GM12878 (cell line): Measurements from ENCODE around the gene SLC49A4. TPM values are rescaled to one million over a fixed set of nuclear protein-coding genes. Genes with fewer than 3 reads are reported as not detected.

Experiments
- ATAC-seq: fragments of 200-7000 bp; cut with Tn5 transposase; 3 replicates; pipeline ENCODE4 v1.9.1; 2020; ENCODE audit warnings: mild to moderate bottlenecking, moderate library complexity
- BruUV-seq: library from RNA; stranded (reverse); fragments of 400-500 nt; replicated peaks from 2 replicates; lab custom pipeline; 2021; lab: Mats Ljungman, UMichigan
- CTCF ChIA-PET: fragments of 300-600 bp; sonication (Branson Sonifier 250); formaldehyde crosslinking; extraction: SDS; loops from one replicate; lab custom pipeline; 2021; ENCODE audit warnings: inconsistent platforms; lab: Yijun Ruan, JAX
- POLR2A ChIA-PET: fragments of 350-600 bp; formaldehyde crosslinking; extraction: SDS; loops from one replicate; lab custom pipeline; 2021; ENCODE audit warnings: inconsistent platforms; lab: Charles Lee
- RAD21 ChIA-PET: fragments of 300-600 bp; sonication (Branson Sonifier 250); formaldehyde crosslinking; loops from one replicate; lab custom pipeline; 2023; ENCODE audit warnings: antibody characterized with exemption; ENCODE audit not compliant: unreplicated experiment; lab: Charles Lee
- SMC1A ChIA-PET: fragments of 300-600 bp; sonication (Branson Sonifier 250); formaldehyde crosslinking; loops from one replicate; lab custom pipeline; 2023; ENCODE audit not compliant: unreplicated experiment, uncharacterized antibody; lab: Charles Lee
- DNase-seq: peaks from one replicate; pipeline ENCODE4 v3.0.0-alpha.2; 2011; ENCODE audit warnings: low read depth, low spot score
- FAIRE-seq: peaks from 3 replicates; lab custom pipeline; 2011; peaks lifted over from hg19 to GRCh38; lab: Jason Lieb, UNC
- H2AFZ ChIP-seq: 2 replicates; pipeline ENCODE4 v1.6.0; 2011; ENCODE audit warnings: low read depth, low read length, control low read depth; ENCODE audit not compliant: control insufficient read depth
- H3K27ac ChIP-seq: 2 replicates; pipeline ENCODE4 v1.5.1; 2011; ENCODE audit warnings: control low read depth; ENCODE audit not compliant: control insufficient read depth, insufficient read depth
- H3K27me3 ChIP-seq, 2 experiments: replicated peaks in 1 of 2; 2 replicates each; pipeline versions ENCODE4 v1.6.0 to v1.6.1; 2011; ENCODE audit warnings: low read length in 1 of 2; ENCODE audit not compliant: control insufficient read depth in 2 of 2, insufficient read depth in 2 of 2
- H3K36me3 ChIP-seq, 2 experiments: 2 replicates each; pipeline ENCODE4 v1.5.1; 2011; ENCODE audit warnings: low read length in 1 of 2; ENCODE audit not compliant: control insufficient read depth in 2 of 2, insufficient read depth in 2 of 2
- H3K4me1 ChIP-seq: 2 replicates; pipeline ENCODE4 v1.6.1; 2011; ENCODE audit warnings: mild to moderate bottlenecking, low read length, moderate library complexity, mixed read lengths; ENCODE audit not compliant: control insufficient read depth, insufficient read depth
- H3K4me2 ChIP-seq: 2 replicates; pipeline ENCODE4 v1.6.0; 2011; ENCODE audit warnings: control low read depth; ENCODE audit not compliant: control insufficient read depth, insufficient read depth
- H3K4me3 ChIP-seq: fragments of 200-600 bp; sonication (generic); 2 replicates; pipeline ENCODE4 v1.5.1; 2016
- H3K79me2 ChIP-seq: 2 replicates; pipeline ENCODE4 v1.6.0; 2011; ENCODE audit warnings: low read length; ENCODE audit not compliant: control insufficient read depth, insufficient read depth
- H3K9ac ChIP-seq: 2 replicates; pipeline ENCODE4 v1.8.0; 2011; ENCODE audit warnings: low read length, control low read depth, mixed read lengths; ENCODE audit not compliant: control insufficient read depth, insufficient read depth
- H3K9me3 ChIP-seq: replicated peaks from 3 replicates; pipeline ENCODE4 v1.5.1; 2011; ENCODE audit warnings: mild to moderate bottlenecking, low read length; ENCODE audit not compliant: control insufficient read depth, insufficient read depth
- H4K20me1 ChIP-seq: 2 replicates; pipeline ENCODE4 v1.6.0; 2011; ENCODE audit not compliant: control insufficient read depth, insufficient read depth
- BCL11A ChIP-seq: IDR thresholded peaks from 2 replicates; pipeline ENCODE4 v1.6.1; 2011; ENCODE audit warnings: low read depth, low read length
- BRCA1 ChIP-seq: IDR thresholded peaks from 2 replicates; pipeline ENCODE4 v1.6.1; 2011; ENCODE audit warnings: low read depth, low read length, improper control_type of control experiment
- CBFB ChIP-seq: IDR thresholded peaks from 2 replicates; pipeline ENCODE4 v1.6.1; 2016; ENCODE audit warnings: antibody characterized with exemption, low read depth
- CEBPB ChIP-seq, 2 experiments: fragments of 150-350 bp in 1 of 2; IDR thresholded peaks; 2 replicates each; pipeline ENCODE4 v1.6.1; 2012 to 2014; ENCODE audit warnings: low read depth in 2 of 2, low read length in 2 of 2, borderline replicate concordance in 1 of 2, inconsistent platforms in 1 of 2
- ETV6 ChIP-seq, 2 experiments: fragments of 450-650 bp in 1 of 2; IDR thresholded peaks in 1 of 2; conservative IDR thresholded peaks in 1 of 2; 2 replicates each; pipeline ENCODE4 v1.6.1; 2014; ENCODE audit warnings: antibody characterized with exemption in 1 of 2, borderline replicate concordance in 1 of 2, low read depth in 1 of 2, mild to moderate bottlenecking in 1 of 2, moderate library complexity in 1 of 2
- IKZF1 ChIP-seq: fragments of 450-650 bp; conservative IDR thresholded peaks from 2 replicates; pipeline ENCODE4 v1.6.1; 2017; ENCODE audit warnings: antibody characterized with exemption, mild to moderate bottlenecking
- MTA3 ChIP-seq: IDR thresholded peaks from 2 replicates; pipeline ENCODE4 v1.6.1; 2012; ENCODE audit warnings: low read length, inconsistent platforms, borderline replicate concordance
- NBN ChIP-seq: fragments of 450-650 bp; IDR thresholded peaks from 2 replicates; pipeline ENCODE4 v1.6.1; 2016
- NFIC ChIP-seq: IDR thresholded peaks from 2 replicates; pipeline ENCODE4 v1.6.1; 2012; ENCODE audit warnings: low read depth, mild to moderate bottlenecking, inconsistent platforms, low read length, moderate library complexity
- NR2C1 ChIP-seq: fragments of 450-650 bp; IDR thresholded peaks from 2 replicates; pipeline ENCODE4 v1.6.1; 2017; ENCODE audit warnings: antibody characterized with exemption, mild to moderate bottlenecking, moderate library complexity
- POLR2AphosphoS2 ChIP-seq: IDR thresholded peaks from 2 replicates; pipeline ENCODE4 v1.6.1; 2011; ENCODE audit warnings: low read depth, mild to moderate bottlenecking, low read length, improper control_type of control experiment, moderate library complexity
- ZBED1 ChIP-seq: IDR thresholded peaks from 2 replicates; pipeline ENCODE4 v1.6.1; 2016; ENCODE audit warnings: borderline replicate concordance
- ZNF217 ChIP-seq: fragments of 450-650 bp; IDR thresholded peaks from 2 replicates; pipeline ENCODE4 v1.6.1; 2017; ENCODE audit warnings: antibody characterized with exemption, mild to moderate bottlenecking
- WGBS: methylation state at CpG from one replicate; pipeline ENCODE4 v1.1.6; 2016; ENCODE audit warnings: low lambda C conversion rate; ENCODE audit not compliant: insufficient replicate concordance, insufficient coverage; ENCODE audit errors: missing lambda C conversion rate; 5-methylcytosine and 5-hydroxymethylcytosine counted together
- in situ Hi-C: fragments of 300-500 bp; cut with MboI; formaldehyde crosslinking; loops from 9 replicates; pipeline ENCODE4 v1.14.3; 2018; ENCODE audit warnings: mixed read lengths
- intact Hi-C: fragments of 100-400 bp; cut with micrococcal nuclease; formaldehyde crosslinking; loops from one replicate; pipeline ENCODE4 v1.14.2; 2022; ENCODE audit not compliant: unreplicated experiment
- polyA plus RNA-seq, 11 experiments: library from polyadenylated mRNA; depleted of rRNA in 4 of 11; unstranded in 6 of 11; stranded (reverse) in 5 of 11; fragments of >200 nt; fragmentation: Nextera tagmentation in 4 of 11; fragmentation: Illumina TruSeq in 1 of 11; extraction: Ambion mirVana in 4 of 11; extraction: Trizol in 1 of 11; gene quantifications; 1 replicate in 1 of 11; 2 replicates in 10 of 11; pipeline versions ENCODE4 v1.2.1 to v1.2.3, GENCODE V29; 2011 to 2016; ENCODE audit warnings: inconsistent platforms in 2 of 11, missing spikeins in 2 of 11, low read depth in 1 of 11
- total RNA-seq, 4 experiments: library from RNA; depleted of rRNA in 3 of 4; stranded (reverse); fragments of >200 nt in 3 of 4; fragmentation: Illumina TruSeq in 1 of 4; extraction: Trizol in 1 of 4; gene quantifications; 2 replicates each; pipeline versions ENCODE4 v1.2.1 to v1.2.3, GENCODE V29; 2013 to 2021
- TF ChIP-seq, protein P1 (sequence below): fragments of 450-650 bp; IDR thresholded peaks from 2 replicates; pipeline ENCODE4 v1.6.1; 2016; ENCODE audit warnings: mild to moderate bottlenecking, moderate library complexity, borderline replicate concordance
- TF ChIP-seq, protein P2 (sequence below): fragments of 450-650 bp; IDR thresholded peaks from 2 replicates; pipeline ENCODE4 v1.6.1; 2017; ENCODE audit warnings: borderline replicate concordance
- TF ChIP-seq, protein P3 (sequence below): fragments of 450-650 bp; IDR thresholded peaks from 2 replicates; pipeline ENCODE4 v1.6.1; 2016; ENCODE audit warnings: mild to moderate bottlenecking

The SLC49A4 gene
- total and polyA plus RNA-seq, 10 of the 15 experiments (the other 5 are each of a cell fraction or from before 2014, with no cell fraction given), result 0.48 to 2.2 (median 1.4) TPM

DNA sequence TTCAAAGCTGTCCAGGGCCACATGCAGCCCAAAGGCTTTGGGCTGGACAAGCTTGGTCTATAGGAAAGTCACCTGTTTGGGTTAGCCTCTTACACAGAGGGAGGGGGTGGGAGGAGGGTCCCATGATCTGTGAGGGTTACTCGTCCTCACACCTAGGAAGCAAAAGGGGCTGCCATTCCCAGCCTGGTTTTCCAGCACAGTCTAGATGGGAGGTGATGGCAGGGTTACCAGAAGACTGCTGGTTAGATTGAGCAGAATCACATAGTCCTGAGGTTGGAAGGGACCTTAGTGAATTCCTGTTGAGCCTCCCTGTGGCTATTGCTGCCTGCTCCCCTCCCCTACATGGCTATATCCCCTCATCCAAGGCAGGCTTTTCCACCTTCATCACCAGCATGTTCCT is 130.9 kb downstream of the SLC49A4 start (continued):
- no peak for TF ChIP-seq ETV6 (conservative IDR thresholded peaks at IDR 0.05 in 1 of 2, IDR thresholded peaks at IDR 0.05 in 1 of 2; ENCODE audit: borderline replicate concordance in 1 of 2, low read depth in 1 of 2)
- TF ChIP-seq NFIC, result no peak
- TF ChIP-seq MTA3, result no peak
- no peak for TF ChIP-seq IKZF1
- no peak for TF ChIP-seq CEBPB (IDR thresholded peaks at IDR 0.05; ENCODE audit: borderline replicate concordance in 1 of 2, low read depth in 2 of 2, low read length in 2 of 2)

GRCh38 chr3:122926322-122926721 is 131.5 kb downstream of the SLC49A4 start:
- SMC1A ChIA-PET, result no interaction called here
- H2AFZ ChIP-seq, result no peak overlapping the region
- no peaks in the 10 kb centered on the region for H4K20me1 ChIP-seq
- ATAC-seq, result no peak
- DNase-seq, result no peak
- H3K27ac ChIP-seq, result no peak overlapping the region
- in situ Hi-C loops (no loop called here), intact Hi-C loops (no loop called here)
- CTCF ChIA-PET, result no interaction called here
- POLR2A ChIA-PET, result no interaction called here
- FAIRE-seq, result no peak
- no peak overlapping the region for H3K4me3 ChIP-seq
- H3K9ac ChIP-seq, result no peak overlapping the region
- no peaks in the 10 kb centered on the region; the same call in 1 of the 2 replicates for H3K4me1 ChIP-seq
- no peaks in the 10 kb centered on the region for H3K36me3 ChIP-seq
- H3K79me2 ChIP-seq, result no peaks in the 10 kb centered on the region
- WGBS, result 66% methylated on average over 20 of the region's 20 CpGs
- no peak overlapping the region for H3K4me2 ChIP-seq
- RAD21 ChIA-PET, result no interaction called here
- BruUV-seq, result no TSS peak
- H3K27me3 ChIP-seq, result peaks cover 2 to 4% of the 10 kb centered on the region in 2 experiments; a peak in 3 of 4 replicates
- H3K9me3 ChIP-seq, result no peaks in the 10 kb centered on the region
- TF ChIP-seq NR2C1 (no peak), BCL11A (no peak), ZBED1 (no peak), NBN (no peak), ZNF217 (no peak), CBFB (no peak), POLR2AphosphoS2 (no peak), BRCA1 (no peak), CEBPB (IDR thresholded peaks at IDR 0.05; ENCODE audit: borderline replicate concordance in 1 of 2, low read depth in 2 of 2, low read length in 2 of 2) (no peak)
- TF ChIP-seq, protein P1, sequence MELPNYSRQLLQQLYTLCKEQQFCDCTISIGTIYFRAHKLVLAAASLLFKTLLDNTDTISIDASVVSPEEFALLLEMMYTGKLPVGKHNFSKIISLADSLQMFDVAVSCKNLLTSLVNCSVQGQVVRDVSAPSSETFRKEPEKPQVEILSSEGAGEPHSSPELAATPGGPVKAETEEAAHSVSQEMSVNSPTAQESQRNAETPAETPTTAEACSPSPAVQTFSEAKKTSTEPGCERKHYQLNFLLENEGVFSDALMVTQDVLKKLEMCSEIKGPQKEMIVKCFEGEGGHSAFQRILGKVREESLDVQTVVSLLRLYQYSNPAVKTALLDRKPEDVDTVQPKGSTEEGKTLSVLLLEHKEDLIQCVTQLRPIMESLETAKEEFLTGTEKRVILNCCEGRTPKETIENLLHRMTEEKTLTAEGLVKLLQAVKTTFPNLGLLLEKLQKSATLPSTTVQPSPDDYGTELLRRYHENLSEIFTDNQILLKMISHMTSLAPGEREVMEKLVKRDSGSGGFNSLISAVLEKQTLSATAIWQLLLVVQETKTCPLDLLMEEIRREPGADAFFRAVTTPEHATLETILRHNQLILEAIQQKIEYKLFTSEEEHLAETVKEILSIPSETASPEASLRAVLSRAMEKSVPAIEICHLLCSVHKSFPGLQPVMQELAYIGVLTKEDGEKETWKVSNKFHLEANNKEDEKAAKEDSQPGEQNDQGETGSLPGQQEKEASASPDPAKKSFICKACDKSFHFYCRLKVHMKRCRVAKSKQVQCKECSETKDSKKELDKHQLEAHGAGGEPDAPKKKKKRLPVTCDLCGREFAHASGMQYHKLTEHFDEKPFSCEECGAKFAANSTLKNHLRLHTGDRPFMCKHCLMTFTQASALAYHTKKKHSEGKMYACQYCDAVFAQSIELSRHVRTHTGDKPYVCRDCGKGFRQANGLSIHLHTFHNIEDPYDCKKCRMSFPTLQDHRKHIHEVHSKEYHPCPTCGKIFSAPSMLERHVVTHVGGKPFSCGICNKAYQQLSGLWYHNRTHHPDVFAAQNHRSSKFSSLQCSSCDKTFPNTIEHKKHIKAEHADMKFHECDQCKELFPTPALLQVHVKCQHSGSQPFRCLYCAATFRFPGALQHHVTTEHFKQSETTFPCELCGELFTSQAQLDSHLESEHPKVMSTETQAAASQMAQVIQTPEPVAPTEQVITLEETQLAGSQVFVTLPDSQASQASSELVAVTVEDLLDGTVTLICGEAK, result no peak
- TF ChIP-seq, protein P2, sequence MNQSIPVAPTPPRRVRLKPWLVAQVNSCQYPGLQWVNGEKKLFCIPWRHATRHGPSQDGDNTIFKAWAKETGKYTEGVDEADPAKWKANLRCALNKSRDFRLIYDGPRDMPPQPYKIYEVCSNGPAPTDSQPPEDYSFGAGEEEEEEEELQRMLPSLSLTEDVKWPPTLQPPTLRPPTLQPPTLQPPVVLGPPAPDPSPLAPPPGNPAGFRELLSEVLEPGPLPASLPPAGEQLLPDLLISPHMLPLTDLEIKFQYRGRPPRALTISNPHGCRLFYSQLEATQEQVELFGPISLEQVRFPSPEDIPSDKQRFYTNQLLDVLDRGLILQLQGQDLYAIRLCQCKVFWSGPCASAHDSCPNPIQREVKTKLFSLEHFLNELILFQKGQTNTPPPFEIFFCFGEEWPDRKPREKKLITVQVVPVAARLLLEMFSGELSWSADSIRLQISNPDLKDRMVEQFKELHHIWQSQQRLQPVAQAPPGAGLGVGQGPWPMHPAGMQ, result no peak
- TF ChIP-seq, protein P3, sequence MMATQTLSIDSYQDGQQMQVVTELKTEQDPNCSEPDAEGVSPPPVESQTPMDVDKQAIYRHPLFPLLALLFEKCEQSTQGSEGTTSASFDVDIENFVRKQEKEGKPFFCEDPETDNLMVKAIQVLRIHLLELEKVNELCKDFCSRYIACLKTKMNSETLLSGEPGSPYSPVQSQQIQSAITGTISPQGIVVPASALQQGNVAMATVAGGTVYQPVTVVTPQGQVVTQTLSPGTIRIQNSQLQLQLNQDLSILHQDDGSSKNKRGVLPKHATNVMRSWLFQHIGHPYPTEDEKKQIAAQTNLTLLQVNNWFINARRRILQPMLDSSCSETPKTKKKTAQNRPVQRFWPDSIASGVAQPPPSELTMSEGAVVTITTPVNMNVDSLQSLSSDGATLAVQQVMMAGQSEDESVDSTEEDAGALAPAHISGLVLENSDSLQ, result no peak
